ENCODE measurements around the gene SH3RF3.

Gene SH3RF3

DNA sequence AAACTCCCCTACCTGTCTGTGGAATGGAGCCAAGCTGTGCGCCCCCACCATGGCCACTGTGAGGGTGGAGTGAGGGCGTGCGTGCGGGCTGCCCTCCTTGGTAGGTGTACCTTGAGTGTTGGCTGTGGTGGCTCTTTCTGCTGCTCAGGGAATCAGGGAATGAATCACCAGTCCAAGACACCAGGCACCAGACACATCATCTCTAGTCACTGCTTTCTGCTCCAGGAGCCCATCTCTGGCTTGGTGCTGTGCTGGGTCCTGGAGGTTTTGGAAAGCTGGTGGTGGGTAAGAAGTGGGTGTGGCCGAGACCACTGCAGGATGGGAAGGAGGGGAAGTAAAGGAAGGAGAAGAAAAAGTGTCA, 274.8 kb downstream of the SH3RF3 start:
- no peaks in the 10 kb centered on the region for H3K36me3 ChIP-seq (ENCODE audit: insufficient read depth)
- TF ChIP-seq, protein P1, sequence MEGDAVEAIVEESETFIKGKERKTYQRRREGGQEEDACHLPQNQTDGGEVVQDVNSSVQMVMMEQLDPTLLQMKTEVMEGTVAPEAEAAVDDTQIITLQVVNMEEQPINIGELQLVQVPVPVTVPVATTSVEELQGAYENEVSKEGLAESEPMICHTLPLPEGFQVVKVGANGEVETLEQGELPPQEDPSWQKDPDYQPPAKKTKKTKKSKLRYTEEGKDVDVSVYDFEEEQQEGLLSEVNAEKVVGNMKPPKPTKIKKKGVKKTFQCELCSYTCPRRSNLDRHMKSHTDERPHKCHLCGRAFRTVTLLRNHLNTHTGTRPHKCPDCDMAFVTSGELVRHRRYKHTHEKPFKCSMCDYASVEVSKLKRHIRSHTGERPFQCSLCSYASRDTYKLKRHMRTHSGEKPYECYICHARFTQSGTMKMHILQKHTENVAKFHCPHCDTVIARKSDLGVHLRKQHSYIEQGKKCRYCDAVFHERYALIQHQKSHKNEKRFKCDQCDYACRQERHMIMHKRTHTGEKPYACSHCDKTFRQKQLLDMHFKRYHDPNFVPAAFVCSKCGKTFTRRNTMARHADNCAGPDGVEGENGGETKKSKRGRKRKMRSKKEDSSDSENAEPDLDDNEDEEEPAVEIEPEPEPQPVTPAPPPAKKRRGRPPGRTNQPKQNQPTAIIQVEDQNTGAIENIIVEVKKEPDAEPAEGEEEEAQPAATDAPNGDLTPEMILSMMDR (conservative IDR thresholded peaks at IDR 0.05; ENCODE audit: low read depth, low read length), result no peak
- no peak overlapping the region for H3K4me3 ChIP-seq (IDR thresholded peaks at IDR 0.05; ENCODE audit: insufficient read depth, low read depth, low read length)
- H2AFZ ChIP-seq (ENCODE audit: low read depth), result no peak overlapping the region
- no peak overlapping the region for H3K27ac ChIP-seq
- no peaks in the 10 kb centered on the region for H3K79me2 ChIP-seq (ENCODE audit: insufficient read depth, low read depth)
- no peaks in the 10 kb centered on the region for H3K4me1 ChIP-seq (ENCODE audit: low read depth, poor library complexity, severe bottlenecking)
- H3K9ac ChIP-seq, result no peak overlapping the region
- H3K4me2 ChIP-seq, result no peak overlapping the region
- no peaks in the 10 kb centered on the region for H3K27me3 ChIP-seq (ENCODE audit: insufficient read depth, low read depth)
- no peaks in the 10 kb centered on the region for H4K20me1 ChIP-seq (ENCODE audit: insufficient read depth)

GRCh38 chr2:109404681-109405080, 275.7 kb downstream of the SH3RF3 start:
- no peaks in the 10 kb centered on the region for H3K4me1 ChIP-seq (ENCODE audit: low read depth, poor library complexity, severe bottlenecking)
- TF ChIP-seq, protein P1 (conservative IDR thresholded peaks at IDR 0.05; ENCODE audit: low read depth, low read length), result no peak
- no peak overlapping the region for H3K27ac ChIP-seq
- no peaks in the 10 kb centered on the region for H3K36me3 ChIP-seq (ENCODE audit: insufficient read depth)
- H3K4me3 ChIP-seq (IDR thresholded peaks at IDR 0.05; ENCODE audit: insufficient read depth, low read depth, low read length), result no peak overlapping the region
- H3K27me3 ChIP-seq (ENCODE audit: insufficient read depth, low read depth), result no peaks in the 10 kb centered on the region
- H3K79me2 ChIP-seq (ENCODE audit: insufficient read depth, low read depth), result no peaks in the 10 kb centered on the region
- no peaks in the 10 kb centered on the region for H4K20me1 ChIP-seq (ENCODE audit: insufficient read depth)
- H2AFZ ChIP-seq (ENCODE audit: low read depth), result no peak overlapping the region
- no peak overlapping the region for H3K4me2 ChIP-seq
- no peak overlapping the region for H3K9ac ChIP-seq

GRCh38 chr2:109405873-109406272, 276.9 kb downstream of the SH3RF3 start:
- Histone ChIP-seq H3K36me3 (ENCODE audit: insufficient read depth) (no peaks in the 10 kb centered on the region), H3K9ac (no peak overlapping the region), H3K27me3 (ENCODE audit: insufficient read depth, low read depth) (no peaks in the 10 kb centered on the region), H3K4me3 (IDR thresholded peaks at IDR 0.05; ENCODE audit: insufficient read depth, low read depth, low read length) (no peak overlapping the region), H4K20me1 (ENCODE audit: insufficient read depth) (no peaks in the 10 kb centered on the region), H3K27ac (no peak overlapping the region), H2AFZ (ENCODE audit: low read depth) (no peak overlapping the region), H3K4me1 (ENCODE audit: low read depth, poor library complexity, severe bottlenecking) (no peaks in the 10 kb centered on the region), H3K79me2 (ENCODE audit: insufficient read depth, low read depth) (no peaks in the 10 kb centered on the region), H3K4me2 (no peak overlapping the region)
- TF ChIP-seq, protein P1 (conservative IDR thresholded peaks at IDR 0.05; ENCODE audit: low read depth, low read length), result no peak

GRCh38 chr2:109406301-109406700, 277.3 kb downstream of the SH3RF3 start:
- H3K79me2 ChIP-seq (ENCODE audit: insufficient read depth, low read depth), result no peaks in the 10 kb centered on the region
- H3K4me2 ChIP-seq, result no peak overlapping the region
- no peaks in the 10 kb centered on the region for H4K20me1 ChIP-seq (ENCODE audit: insufficient read depth)
- no peaks in the 10 kb centered on the region for H3K27me3 ChIP-seq (ENCODE audit: insufficient read depth, low read depth)
- H3K27ac ChIP-seq, result no peak overlapping the region
- H3K4me3 ChIP-seq (IDR thresholded peaks at IDR 0.05; ENCODE audit: insufficient read depth, low read depth, low read length), result no peak overlapping the region
- no peaks in the 10 kb centered on the region for H3K36me3 ChIP-seq (ENCODE audit: insufficient read depth)
- no peak overlapping the region for H2AFZ ChIP-seq (ENCODE audit: low read depth)
- TF ChIP-seq, protein P1 (conservative IDR thresholded peaks at IDR 0.05; ENCODE audit: low read depth, low read length), result no peak
- no peak overlapping the region for H3K9ac ChIP-seq
- H3K4me1 ChIP-seq (ENCODE audit: low read depth, poor library complexity, severe bottlenecking), result no peaks in the 10 kb centered on the region

Measured in KMS-11 (cell line).